ENCODE measurements around the gene POLE3. TPM values are rescaled to one million over a fixed set of nuclear protein-coding genes. Genes with fewer than 3 reads are reported as not detected.
"Not testable (repeated sequence)": the region's sequence is repeated elsewhere in the genome, so short reads cannot be mapped to it uniquely, and the experiment has no call there.

POLE3 gene
- total RNA-seq, 1 donor from 2014 or later, result 17.4 TPM

DNA sequence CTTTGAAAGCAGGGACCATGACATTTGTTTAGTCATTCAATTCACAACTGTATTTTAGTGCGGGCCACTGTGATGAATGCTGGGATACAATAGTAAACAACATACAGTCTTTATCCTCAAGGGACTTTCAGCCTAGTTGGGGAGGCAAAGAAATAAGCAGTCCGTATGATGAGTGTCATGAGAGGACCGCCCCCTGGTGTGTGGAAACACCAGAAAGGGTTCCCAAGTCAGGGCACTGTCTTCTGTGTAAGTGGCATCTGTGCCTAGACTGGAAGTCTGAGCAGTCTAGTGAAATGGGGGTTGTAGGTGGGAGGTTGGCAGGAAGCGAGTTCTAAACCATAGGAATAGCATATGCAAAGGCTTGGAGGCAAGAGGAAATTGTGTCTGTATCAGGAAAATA is 6.9 kb upstream of the POLE3 start:
- Histone ChIP-seq H3K27ac (no peak overlapping the region), H3K9me3 (no peaks in the 10 kb centered on the region), H3K4me3 (no peak overlapping the region), H3K36me3 (no peaks in the 10 kb centered on the region), H3K4me1 (no peaks in the 10 kb centered on the region), H3K27me3 (no peaks in the 10 kb centered on the region)
- intact Hi-C loops (cut with DNase I), result no loop called here
- no peak for DNase-seq (ENCODE audit: extremely low spot score in 2 of 2)
- TF ChIP-seq POLR2A (IDR thresholded peaks at IDR 0.05), result no peak
- TF ChIP-seq, protein P1, sequence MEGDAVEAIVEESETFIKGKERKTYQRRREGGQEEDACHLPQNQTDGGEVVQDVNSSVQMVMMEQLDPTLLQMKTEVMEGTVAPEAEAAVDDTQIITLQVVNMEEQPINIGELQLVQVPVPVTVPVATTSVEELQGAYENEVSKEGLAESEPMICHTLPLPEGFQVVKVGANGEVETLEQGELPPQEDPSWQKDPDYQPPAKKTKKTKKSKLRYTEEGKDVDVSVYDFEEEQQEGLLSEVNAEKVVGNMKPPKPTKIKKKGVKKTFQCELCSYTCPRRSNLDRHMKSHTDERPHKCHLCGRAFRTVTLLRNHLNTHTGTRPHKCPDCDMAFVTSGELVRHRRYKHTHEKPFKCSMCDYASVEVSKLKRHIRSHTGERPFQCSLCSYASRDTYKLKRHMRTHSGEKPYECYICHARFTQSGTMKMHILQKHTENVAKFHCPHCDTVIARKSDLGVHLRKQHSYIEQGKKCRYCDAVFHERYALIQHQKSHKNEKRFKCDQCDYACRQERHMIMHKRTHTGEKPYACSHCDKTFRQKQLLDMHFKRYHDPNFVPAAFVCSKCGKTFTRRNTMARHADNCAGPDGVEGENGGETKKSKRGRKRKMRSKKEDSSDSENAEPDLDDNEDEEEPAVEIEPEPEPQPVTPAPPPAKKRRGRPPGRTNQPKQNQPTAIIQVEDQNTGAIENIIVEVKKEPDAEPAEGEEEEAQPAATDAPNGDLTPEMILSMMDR (IDR thresholded peaks at IDR 0.05), result no peak
- TF ChIP-seq POLR2AphosphoS5 (IDR thresholded peaks at IDR 0.05; ENCODE audit: insufficient read depth in 1 of 2, low read depth in 1 of 2), result no peak

GRCh38 chr9:113416149-113416721 is 5.8 kb upstream of the POLE3 start:
- intact Hi-C loops (cut with DNase I), result no loop called here
- Histone ChIP-seq H3K9me3 (no peaks in the 10 kb centered on the region), H3K27ac (no peak overlapping the region), H3K4me1 (no peaks in the 10 kb centered on the region), H3K36me3 (no peaks in the 10 kb centered on the region), H3K27me3 (no peaks in the 10 kb centered on the region), H3K4me3 (no peak overlapping the region)
- TF ChIP-seq POLR2AphosphoS5 (IDR thresholded peaks at IDR 0.05; ENCODE audit: insufficient read depth in 1 of 2, low read depth in 1 of 2) (no peak), POLR2A (IDR thresholded peaks at IDR 0.05) (no peak)
- TF ChIP-seq, protein P1 (IDR thresholded peaks at IDR 0.05), result no peak
- no peak for DNase-seq (ENCODE audit: extremely low spot score in 2 of 2)

GRCh38 chr9:113409883-113410206 is 630 bp downstream of the POLE3 start:
- H3K4me1 ChIP-seq, result peaks cover 16% of the 10 kb centered on the region
- intact Hi-C loops (cut with DNase I), result no loop called here
- peak overlapping the region; percentile 97 for H3K27ac ChIP-seq
- peak overlapping the region; percentile 66 to 85 for H3K4me3 ChIP-seq
- no peaks in the 10 kb centered on the region for H3K9me3 ChIP-seq
- no peaks in the 10 kb centered on the region for H3K27me3 ChIP-seq
- TF ChIP-seq POLR2A (IDR thresholded peaks at IDR 0.05), result no peak
- TF ChIP-seq POLR2AphosphoS5 (IDR thresholded peaks at IDR 0.05; ENCODE audit: insufficient read depth in 1 of 2, low read depth in 1 of 2), result no peak
- TF ChIP-seq, protein P1 (IDR thresholded peaks at IDR 0.05), result no peak
- peaks cover 0 to 5% of the 10 kb centered on the region in 2 donors for H3K36me3 ChIP-seq
- peak in 1 of 2 donors; percentile 93 for DNase-seq (ENCODE audit: extremely low spot score in 2 of 2)

DNA sequence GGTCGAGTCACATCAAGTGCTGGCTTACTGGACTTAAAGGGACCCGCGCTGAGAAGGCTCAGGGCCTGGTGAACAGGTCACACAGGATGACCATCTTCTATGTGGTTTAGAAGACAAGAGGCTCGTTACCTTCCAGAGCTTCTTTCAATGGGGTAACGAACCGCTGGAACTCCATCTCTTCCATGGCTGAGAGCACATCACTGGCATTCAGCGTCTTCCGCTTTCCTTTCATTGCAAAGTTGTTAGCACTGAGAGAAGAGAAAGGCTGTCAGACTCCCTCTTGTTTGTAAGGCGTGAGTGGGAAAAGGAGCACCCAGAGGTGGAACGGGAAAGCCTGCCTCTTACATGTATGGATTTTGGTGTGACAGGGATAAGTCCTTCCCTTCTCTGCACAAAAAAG is 994 bp downstream of the POLE3 start:
- H3K9me3 ChIP-seq, result no peaks in the 10 kb centered on the region
- peak overlapping the region; percentile 66 to 85 for H3K4me3 ChIP-seq
- DNase-seq (ENCODE audit: extremely low spot score in 2 of 2), result no peak
- H3K27ac ChIP-seq, result peak overlapping the region; percentile 97
- intact Hi-C loops (cut with DNase I), result no loop called here
- H3K36me3 ChIP-seq, result peaks cover 0 to 5% of the 10 kb centered on the region in 2 donors
- no peaks in the 10 kb centered on the region for H3K27me3 ChIP-seq
- TF ChIP-seq, protein P1 (IDR thresholded peaks at IDR 0.05), result no peak
- TF ChIP-seq POLR2AphosphoS5 (IDR thresholded peaks at IDR 0.05; ENCODE audit: insufficient read depth in 1 of 2, low read depth in 1 of 2) (no peak), POLR2A (IDR thresholded peaks at IDR 0.05) (no peak)
- peaks cover 16% of the 10 kb centered on the region for H3K4me1 ChIP-seq

DNA sequence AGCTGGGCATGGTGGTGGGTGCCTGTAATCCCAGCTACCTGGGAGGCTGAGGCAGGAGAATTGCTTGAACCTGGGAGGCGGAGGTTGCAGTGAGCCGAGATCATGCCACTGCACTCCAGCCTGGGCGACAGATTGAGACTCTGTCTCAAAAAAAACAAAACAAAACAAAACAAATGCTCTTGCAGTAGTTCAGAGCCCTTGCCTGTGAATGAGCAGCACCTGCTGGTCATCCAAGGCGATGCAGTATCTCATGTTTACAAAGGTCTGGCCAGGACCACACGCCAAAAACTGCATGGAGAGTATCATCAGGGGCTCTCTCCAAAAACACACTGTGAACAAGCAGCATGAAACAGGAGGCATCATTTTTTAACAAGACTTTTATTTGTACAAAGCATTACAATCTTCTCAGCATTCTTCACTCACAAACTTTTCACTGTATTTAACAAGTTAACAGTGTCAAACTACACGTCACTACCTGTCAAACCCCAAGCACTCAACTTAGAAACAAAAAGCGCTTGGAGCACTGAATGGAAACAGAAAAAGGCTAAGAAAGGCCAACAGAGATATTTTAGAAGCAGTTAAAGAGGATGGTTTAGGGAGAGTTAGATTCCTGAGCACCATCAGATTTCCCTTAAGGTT is 3.5 kb downstream of the POLE3 start:
- intact Hi-C loops (cut with DNase I); H3K4me3 ChIP-seq; H3K36me3 ChIP-seq; H3K9me3 ChIP-seq; DNase-seq (ENCODE audit: extremely low spot score in 2 of 2); H3K27me3 ChIP-seq: not testable (repeated sequence)
- TF ChIP-seq, protein P1 (IDR thresholded peaks at IDR 0.05), result peak in 2 of 3 experiments; percentile 63 to 71
- Histone ChIP-seq H3K4me1 (peaks cover 17% of the 10 kb centered on the region), H3K27ac (peak overlapping the region; percentile 32)

DNA sequence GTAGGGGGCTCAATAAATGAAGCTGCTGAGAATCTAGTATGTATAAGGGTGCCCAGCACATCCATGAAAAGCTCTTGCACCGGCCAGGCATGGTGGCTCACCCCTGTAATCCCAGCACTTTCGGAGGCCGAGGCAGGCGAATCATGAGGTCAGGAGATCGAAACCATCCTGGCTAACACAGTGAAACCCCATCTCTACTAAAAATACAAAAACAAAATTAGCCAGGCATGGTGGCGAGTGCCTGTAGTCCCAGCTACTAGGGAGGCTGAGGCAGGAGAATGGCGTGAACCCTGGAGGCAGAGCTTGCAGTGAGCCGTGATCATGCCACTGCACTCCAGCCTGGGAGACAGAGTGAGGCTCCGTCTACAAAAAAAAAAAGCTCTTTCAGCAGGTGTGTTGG is 4.1 kb downstream of the POLE3 start:
- intact Hi-C loops (cut with DNase I); H3K9me3 ChIP-seq; DNase-seq (ENCODE audit: extremely low spot score in 2 of 2); H3K27me3 ChIP-seq; H3K4me3 ChIP-seq; H3K36me3 ChIP-seq: not testable (repeated sequence)
- peaks cover 23% of the 10 kb centered on the region for H3K4me1 ChIP-seq
- H3K27ac ChIP-seq, result peak overlapping the region; percentile 32

Data from vagina (tissue), 2 donors.